IPS-NIHi7 (cell line): ENCODE data around the gene ARMC2.
A peak's percentile ranks its signal among the peaks of the same experiment; 100 is the strongest.
"Not testable (repeated sequence)": the region's sequence is repeated elsewhere in the genome, so short reads cannot be mapped to it uniquely, and the experiment has no call there.

Source experiments
- DNase-seq: peaks from one replicate; pipeline ENCODE4 v3.0.0; 2012; ENCODE audit warnings: mixed read lengths; ENCODE audit errors: extremely low spot score

Gene ARMC2

GRCh38 chr6:108848116-108848868, at the start of gene ARMC2:
Gene ARMC2 (plus strand): TSS chr6:108848422. CDS start chr6:108854268, 5,846 bp downstream.
- DNase-seq, result peak; percentile 98

- DNase-seq, result no peak
Observed at GRCh38 chr6:108798670-108799353, 49.4 kb upstream of the ARMC2 start.

- DNase-seq, result no peak
Observed at GRCh38 chr6:108799354-108799717, 48.9 kb upstream of the ARMC2 start.

- no peak for DNase-seq
Observed at GRCh38 chr6:108799791-108800190, 48.4 kb upstream of the ARMC2 start.

GRCh38 chr6:108800427-108800864, 47.8 kb upstream of the ARMC2 start:
- DNase-seq, result no peak

GRCh38 chr6:108801366-108801765, 46.9 kb upstream of the ARMC2 start:
- no peak for DNase-seq

GRCh38 chr6:108803982-108804490, 44.2 kb upstream of the ARMC2 start:
- no peak for DNase-seq

- DNase-seq, result no peak
Observed at GRCh38 chr6:108804956-108805355, 43.3 kb upstream of the ARMC2 start.

- no peak for DNase-seq
Observed at GRCh38 chr6:108805611-108806167, 42.5 kb upstream of the ARMC2 start.

- no peak for DNase-seq
Observed at GRCh38 chr6:108806171-108806570, 42.1 kb upstream of the ARMC2 start.

- DNase-seq, result no peak
Observed at GRCh38 chr6:108806665-108807064, 41.6 kb upstream of the ARMC2 start.

GRCh38 chr6:108807928-108808327, 40.3 kb upstream of the ARMC2 start:
- DNase-seq, result no peak

- no peak for DNase-seq
Observed at GRCh38 chr6:108809211-108809610, 39.0 kb upstream of the ARMC2 start.

- no peak for DNase-seq
Observed at GRCh38 chr6:108810057-108810643, 38.1 kb upstream of the ARMC2 start.

GRCh38 chr6:108811490-108811889, 36.7 kb upstream of the ARMC2 start:
- no peak for DNase-seq

GRCh38 chr6:108813218-108813617, 35.0 kb upstream of the ARMC2 start:
- not testable (repeated sequence) for DNase-seq

GRCh38 chr6:108817276-108817675, 30.9 kb upstream of the ARMC2 start:
- DNase-seq, result not testable (repeated sequence)

GRCh38 chr6:108820006-108820405, 28.2 kb upstream of the ARMC2 start:
- no peak for DNase-seq

GRCh38 chr6:108822401-108822800, 25.8 kb upstream of the ARMC2 start:
- no peak for DNase-seq

- DNase-seq, result no peak
Observed at GRCh38 chr6:108825326-108825725, 22.9 kb upstream of the ARMC2 start.

GRCh38 chr6:108831104-108831503, 17.1 kb upstream of the ARMC2 start:
- DNase-seq, result no peak

GRCh38 chr6:108832738-108833137, 15.5 kb upstream of the ARMC2 start:
- DNase-seq, result no peak
